Hair follicular keratinocyte (primary cell): Measurements from ENCODE around the gene CD58. TPM values are rescaled to one million over a fixed set of nuclear protein-coding genes. Genes with fewer than 3 reads are reported as not detected.

Experiments
- total RNA-seq: library from RNA; depleted of rRNA; stranded (reverse); fragments of >200 nt; gene quantifications from 2 replicates; pipeline ENCODE4 v1.2.3, GENCODE V29; 2015

Gene CD58
- 22.7 and 33.7 TPM in 2 replicates for total RNA-seq

DNA sequence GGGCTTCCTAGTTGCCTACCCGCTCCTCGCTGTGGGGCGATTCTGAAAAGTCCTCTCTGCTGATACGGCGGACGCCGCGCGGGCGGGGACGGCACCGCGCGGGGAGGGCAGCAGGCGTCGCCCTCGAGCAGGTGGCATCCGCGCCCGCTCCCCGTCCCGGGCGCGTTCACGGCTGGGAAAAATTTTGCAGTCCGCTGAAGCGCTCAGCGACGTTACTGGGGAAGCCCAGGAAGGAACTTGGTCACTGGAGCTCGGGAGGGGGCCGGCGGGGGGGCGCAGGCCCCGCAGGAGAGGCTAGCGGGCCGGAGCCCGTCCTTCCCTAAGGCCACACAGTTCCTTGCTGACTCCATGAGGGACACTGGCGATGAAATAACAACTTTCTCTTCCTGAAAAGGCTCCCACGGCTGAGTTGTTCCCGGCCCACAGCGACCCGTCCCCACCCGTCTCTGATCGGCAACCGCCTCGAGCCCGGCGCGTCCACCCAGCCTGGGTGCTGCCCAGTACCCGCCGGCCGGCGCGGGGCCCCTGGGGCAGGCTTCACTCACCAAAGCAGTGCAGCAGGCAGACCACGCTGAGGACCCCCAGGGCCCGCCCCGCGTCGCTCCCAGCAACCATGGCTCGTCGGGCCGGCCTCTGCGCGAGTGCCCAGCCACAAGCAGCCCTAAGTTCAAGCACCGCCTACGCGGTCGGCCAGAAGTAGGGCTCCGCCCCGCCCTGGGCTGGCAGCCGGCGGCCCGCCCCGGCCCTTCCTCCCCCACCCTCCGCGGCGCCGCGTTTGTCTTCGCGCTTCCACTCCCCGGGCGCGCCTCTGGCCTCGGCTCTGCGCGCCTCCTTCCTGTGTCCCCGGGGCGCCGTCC is at the start of gene CD58:
Gene CD58, minus strand, starts transcription at position 669 of the 857 bp plus-strand sequence. Its CDS starts 54 bp downstream, at position 615.

Other genes starting within 250 kb of the CD58 start
- 209 and 246 TPM in 2 replicates for gene ATP1A1, start 197.8 kb downstream of the CD58 start, total RNA-seq
- gene IGSF3, start 96.7 kb upstream of the CD58 start, total RNA-seq = 33.9 and 38.3 TPM in 2 replicates
- gene CD2, start 183.4 kb upstream of the CD58 start, total RNA-seq = not detected in 2 replicates